Activated CD4-positive, alpha-beta T cell treated with anti-CD3 and anti-CD28 coated beads, Interleukin-2, Interleukin-6, amounts not matched to agents 100 ng/mL and 50 ng/mL, durations not matched to agents 16 hours and 8 hours (primary cell): ENCODE results near the gene DENND1C.
"Not testable (repeated sequence)": the region's sequence is repeated elsewhere in the genome, so short reads cannot be mapped to it uniquely, and the experiment has no call there.

Experiments used
- DNase-seq: peaks from one replicate; pipeline ENCODE4 v3.0.0-alpha.2; 2020

DENND1C gene

GRCh38 chr19:6481541-6482342 lies at the start of gene DENND1C:
DENND1C (minus strand) TSS chr19:6481787; CDS start chr19:6481695, 92 bp downstream.
- peak; percentile 85 for DNase-seq

- DNase-seq, result peak; percentile 89
Measured at GRCh38 chr19:6530386-6531162, 49.0 kb upstream of the DENND1C start, which contains the start of gene TNFSF9. TNFSF9 (plus strand) TSS chr19:6531026; CDS start chr19:6531037, 11 bp downstream.

GRCh38 chr19:6529937-6530385 lies 48.4 kb upstream of the DENND1C start:
- no peak for DNase-seq

- DNase-seq, result no peak
Measured at GRCh38 chr19:6529351-6529750, 47.8 kb upstream of the DENND1C start.

- DNase-seq, result no peak
Measured at GRCh38 chr19:6528544-6529121, 47.0 kb upstream of the DENND1C start.

- no peak for DNase-seq
Measured at GRCh38 chr19:6527893-6528543, 46.4 kb upstream of the DENND1C start.

- no peak for DNase-seq
Measured at GRCh38 chr19:6524311-6524710, 42.7 kb upstream of the DENND1C start.

GRCh38 chr19:6522712-6523111 lies 41.1 kb upstream of the DENND1C start:
- DNase-seq, result no peak

- DNase-seq, result peak; percentile 59
Measured at GRCh38 chr19:6521718-6522646, 40.4 kb upstream of the DENND1C start.

- peak; percentile 68 for DNase-seq
Measured at GRCh38 chr19:6519289-6519688, 37.7 kb upstream of the DENND1C start.

GRCh38 chr19:6518145-6518911 lies 36.7 kb upstream of the DENND1C start:
- DNase-seq, result peak; percentile 71

GRCh38 chr19:6516659-6517291 lies 35.2 kb upstream of the DENND1C start:
- peak; percentile 96 for DNase-seq

GRCh38 chr19:6516018-6516658 lies 34.6 kb upstream of the DENND1C start:
- DNase-seq, result peak; percentile 91

GRCh38 chr19:6514926-6515544 lies 33.4 kb upstream of the DENND1C start:
- DNase-seq, result no peak

- no peak for DNase-seq
Measured at GRCh38 chr19:6514089-6514488, 32.5 kb upstream of the DENND1C start.

- DNase-seq, result no peak
Measured at GRCh38 chr19:6510618-6511017, 29.0 kb upstream of the DENND1C start.

- no peak for DNase-seq
Measured at GRCh38 chr19:6509118-6509971, 27.8 kb upstream of the DENND1C start.

GRCh38 chr19:6508028-6508771 lies 26.6 kb upstream of the DENND1C start:
- not testable (repeated sequence) for DNase-seq
